GM19035 (cell line): ENCODE data around the gene PRRC2B.
"Not testable (repeated sequence)": the region's sequence is repeated elsewhere in the genome, so short reads cannot be mapped to it uniquely, and the experiment has no call there.

ENCODE experiments used
- ATAC-seq: cut with Tn5 transposase; IDR thresholded peaks from one replicate; pipeline ENCODE4 v1.9.1; 2021; ENCODE audit not compliant: unreplicated experiment

Gene PRRC2B

GRCh38 chr9:131529597-131530545 lies 136.0 kb downstream of the PRRC2B start:
- no peak for ATAC-seq

- peak; percentile 29 for ATAC-seq
Measured at GRCh38 chr9:131530546-131530919, 136.6 kb downstream of the PRRC2B start.

- ATAC-seq, result peak; percentile 86
Measured at GRCh38 chr9:131530920-131531832, 137.3 kb downstream of the PRRC2B start, which contains the start of gene UCK1. Gene UCK1 (minus strand): TSS chr9:131531263. CDS start chr9:131531174, 89 bp downstream.

- no peak for ATAC-seq
Measured at GRCh38 chr9:131534721-131535237, 140.9 kb downstream of the PRRC2B start.

- ATAC-seq, result no peak
Measured at GRCh38 chr9:131537946-131538345, 144.1 kb downstream of the PRRC2B start.

GRCh38 chr9:131539223-131539923 lies 145.5 kb downstream of the PRRC2B start:
- ATAC-seq, result no peak

GRCh38 chr9:131543141-131543540 lies 149.3 kb downstream of the PRRC2B start:
- no peak for ATAC-seq

- ATAC-seq, result no peak
Measured at GRCh38 chr9:131545003-131545785, 151.3 kb downstream of the PRRC2B start, which contains the start of gene PRRT1B. Gene PRRT1B (plus strand): TSS chr9:131545523. CDS start chr9:131545616, 93 bp downstream.

GRCh38 chr9:131545786-131546335 lies 152.0 kb downstream of the PRRC2B start:
- ATAC-seq, result no peak

- ATAC-seq, result no peak
Measured at GRCh38 chr9:131546336-131547084, 152.6 kb downstream of the PRRC2B start.

GRCh38 chr9:131549186-131549585 lies 155.3 kb downstream of the PRRC2B start:
- not testable (repeated sequence) for ATAC-seq
